ENCODE results near the gene BTRC. TPM values are rescaled to one million over a fixed set of nuclear protein-coding genes. Genes with fewer than 3 reads are reported as not detected.
A peak's percentile ranks its signal among the peaks of the same experiment; 100 is the strongest.

Gene BTRC
- total RNA-seq, 1 experiment from 2014 or later, result 22.4 TPM

DNA sequence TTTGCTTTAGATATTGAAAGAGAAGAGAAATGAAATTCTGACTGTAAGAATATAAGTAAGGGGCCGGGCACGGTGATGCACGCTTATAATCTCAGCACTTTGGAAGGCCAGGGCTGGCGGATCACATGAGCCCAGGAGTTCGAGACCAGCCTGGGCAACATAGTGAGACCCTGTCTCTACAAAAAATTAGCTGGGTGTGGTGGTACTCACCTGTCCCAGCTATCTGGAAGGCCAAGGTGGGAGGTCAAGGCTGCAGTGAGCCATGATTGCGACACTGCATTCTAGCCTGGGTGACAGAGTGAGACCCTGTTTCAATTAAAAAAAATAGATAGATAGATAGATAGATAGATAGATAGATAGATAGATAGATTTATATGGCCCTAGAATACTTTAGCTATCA lies 82.3 kb downstream of the BTRC start:
- no peaks in the 10 kb centered on the region for H3K9me3 Mint-ChIP-seq
- TF ChIP-seq ZNF396 (CRISPR knock-in tag; IDR thresholded peaks at IDR 0.05; ENCODE audit: borderline replicate concordance), result no peak
- peak; percentile 78; the same call in 1 of the 2 replicates for TF ChIP-seq ZNF121 (CRISPR knock-in tag; IDR thresholded peaks at IDR 0.05)
- no peak for TF ChIP-seq NFE2L1 (CRISPR knock-in tag; IDR thresholded peaks at IDR 0.05)
- DNase-seq (ENCODE audit: low spot score), result no peak
- CTCF ChIA-PET, result interaction anchor here (0.5 to 1.6 kb wide), 5 partner anchors 8 to 148 kb away, joined by 4 read pairs; no protein-coding TSS in a partner anchor
- no peaks in the 10 kb centered on the region for H3K36me3 Mint-ChIP-seq
- POLR2A ChIA-PET, result interaction anchor here (0.6 kb wide), 1 partner anchor 635 kb away, joined by 3 read pairs; no protein-coding TSS in a partner anchor
- no peaks in the 10 kb centered on the region for H3K4me1 Mint-ChIP-seq
- H3K27me3 Mint-ChIP-seq (ENCODE audit: low read depth), result no peaks in the 10 kb centered on the region
- ATAC-seq, result no peak
- H3K4me3 Mint-ChIP-seq, result no peak overlapping the region
- H3K27ac Mint-ChIP-seq, result no peak overlapping the region

DNA sequence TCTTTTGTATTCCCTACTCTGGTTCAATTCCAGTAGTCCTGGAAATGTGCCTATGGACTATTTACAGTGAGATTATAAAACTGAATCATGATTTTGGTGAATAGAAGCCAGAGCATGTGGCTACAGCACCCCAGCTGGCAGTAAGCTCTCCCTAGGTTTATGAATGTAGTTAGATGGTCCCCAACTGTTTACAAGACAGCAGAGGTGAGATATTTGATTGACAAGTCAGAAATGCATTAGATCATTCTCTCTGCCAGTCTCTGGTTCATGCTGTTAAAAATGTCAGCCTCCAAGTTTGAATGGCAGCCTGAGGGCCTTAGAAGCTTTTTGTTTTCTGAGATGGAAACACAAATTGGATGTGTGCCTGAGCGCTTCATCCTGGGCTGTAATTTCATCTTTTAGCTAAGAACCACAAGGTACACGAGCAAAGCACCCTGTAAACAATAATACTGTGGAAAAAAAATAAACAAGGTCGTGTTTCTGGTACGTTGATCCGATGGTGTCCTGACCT lies 85.0 kb downstream of the BTRC start:
- H3K36me3 Mint-ChIP-seq, result no peaks in the 10 kb centered on the region
- CTCF ChIA-PET, result interaction anchor here (0.8 to 7.6 kb wide), 2 partner anchors 136 to 141 kb away, joined by 3 to 118 read pairs; no protein-coding TSS in a partner anchor
- POLR2A ChIA-PET, result no interaction called here
- no peak overlapping the region for H3K27ac Mint-ChIP-seq
- DNase-seq (ENCODE audit: low spot score) (no peak), ATAC-seq (no peak)
- H3K4me1 Mint-ChIP-seq, result peaks cover 6% of the 10 kb centered on the region; the same call in 1 of the 2 replicates
- TF ChIP-seq, protein P1, sequence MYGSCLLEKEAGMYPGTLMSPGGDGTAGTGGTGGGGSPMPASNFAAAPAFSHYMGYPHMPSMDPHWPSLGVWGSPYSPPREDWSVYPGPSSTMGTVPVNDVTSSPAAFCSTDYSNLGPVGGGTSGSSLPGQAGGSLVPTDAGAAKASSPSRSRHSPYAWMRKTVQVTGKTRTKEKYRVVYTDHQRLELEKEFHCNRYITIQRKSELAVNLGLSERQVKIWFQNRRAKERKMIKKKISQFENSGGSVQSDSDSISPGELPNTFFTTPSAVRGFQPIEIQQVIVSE (CRISPR knock-in tag; IDR thresholded peaks at IDR 0.05; ENCODE audit: borderline replicate concordance), result no peak
- no peak for TF ChIP-seq ZNF138 (CRISPR knock-in tag; conservative IDR thresholded peaks at IDR 0.05)
- no peak for TF ChIP-seq TP53 (CRISPR knock-in tag; IDR thresholded peaks at IDR 0.05)
- TF ChIP-seq, protein P2, sequence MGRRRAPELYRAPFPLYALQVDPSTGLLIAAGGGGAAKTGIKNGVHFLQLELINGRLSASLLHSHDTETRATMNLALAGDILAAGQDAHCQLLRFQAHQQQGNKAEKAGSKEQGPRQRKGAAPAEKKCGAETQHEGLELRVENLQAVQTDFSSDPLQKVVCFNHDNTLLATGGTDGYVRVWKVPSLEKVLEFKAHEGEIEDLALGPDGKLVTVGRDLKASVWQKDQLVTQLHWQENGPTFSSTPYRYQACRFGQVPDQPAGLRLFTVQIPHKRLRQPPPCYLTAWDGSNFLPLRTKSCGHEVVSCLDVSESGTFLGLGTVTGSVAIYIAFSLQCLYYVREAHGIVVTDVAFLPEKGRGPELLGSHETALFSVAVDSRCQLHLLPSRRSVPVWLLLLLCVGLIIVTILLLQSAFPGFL (CRISPR knock-in tag; IDR thresholded peaks at IDR 0.05; ENCODE audit: borderline replicate concordance), result no peak
- no peak for TF ChIP-seq SMAD3 (CRISPR knock-in tag; IDR thresholded peaks at IDR 0.05; ENCODE audit: borderline replicate concordance)
- TF ChIP-seq GRHL2 (CRISPR knock-in tag; IDR thresholded peaks at IDR 0.05; ENCODE audit: insufficient replicate concordance, severe bottlenecking), result no peak
- TF ChIP-seq ZBTB21 (CRISPR knock-in tag; IDR thresholded peaks at IDR 0.05; ENCODE audit: borderline replicate concordance), result no peak
- no peak for TF ChIP-seq ZNF396 (CRISPR knock-in tag; IDR thresholded peaks at IDR 0.05; ENCODE audit: borderline replicate concordance)
- no peak for TF ChIP-seq KAT7 (CRISPR knock-in tag; IDR thresholded peaks at IDR 0.05; ENCODE audit: borderline replicate concordance)
- TF ChIP-seq CBFB (CRISPR knock-in tag; IDR thresholded peaks at IDR 0.05; ENCODE audit: low read depth), result no peak
- TF ChIP-seq, protein P3, sequence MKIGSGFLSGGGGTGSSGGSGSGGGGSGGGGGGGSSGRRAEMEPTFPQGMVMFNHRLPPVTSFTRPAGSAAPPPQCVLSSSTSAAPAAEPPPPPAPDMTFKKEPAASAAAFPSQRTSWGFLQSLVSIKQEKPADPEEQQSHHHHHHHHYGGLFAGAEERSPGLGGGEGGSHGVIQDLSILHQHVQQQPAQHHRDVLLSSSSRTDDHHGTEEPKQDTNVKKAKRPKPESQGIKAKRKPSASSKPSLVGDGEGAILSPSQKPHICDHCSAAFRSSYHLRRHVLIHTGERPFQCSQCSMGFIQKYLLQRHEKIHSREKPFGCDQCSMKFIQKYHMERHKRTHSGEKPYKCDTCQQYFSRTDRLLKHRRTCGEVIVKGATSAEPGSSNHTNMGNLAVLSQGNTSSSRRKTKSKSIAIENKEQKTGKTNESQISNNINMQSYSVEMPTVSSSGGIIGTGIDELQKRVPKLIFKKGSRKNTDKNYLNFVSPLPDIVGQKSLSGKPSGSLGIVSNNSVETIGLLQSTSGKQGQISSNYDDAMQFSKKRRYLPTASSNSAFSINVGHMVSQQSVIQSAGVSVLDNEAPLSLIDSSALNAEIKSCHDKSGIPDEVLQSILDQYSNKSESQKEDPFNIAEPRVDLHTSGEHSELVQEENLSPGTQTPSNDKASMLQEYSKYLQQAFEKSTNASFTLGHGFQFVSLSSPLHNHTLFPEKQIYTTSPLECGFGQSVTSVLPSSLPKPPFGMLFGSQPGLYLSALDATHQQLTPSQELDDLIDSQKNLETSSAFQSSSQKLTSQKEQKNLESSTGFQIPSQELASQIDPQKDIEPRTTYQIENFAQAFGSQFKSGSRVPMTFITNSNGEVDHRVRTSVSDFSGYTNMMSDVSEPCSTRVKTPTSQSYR (CRISPR knock-in tag; IDR thresholded peaks at IDR 0.05), result no peak
- no peak for TF ChIP-seq TEAD1 (CRISPR knock-in tag; IDR thresholded peaks at IDR 0.05)
- H3K9me3 Mint-ChIP-seq, result no peaks in the 10 kb centered on the region
- H3K4me3 Mint-ChIP-seq, result no peak overlapping the region
- H3K27me3 Mint-ChIP-seq (ENCODE audit: low read depth), result no peaks in the 10 kb centered on the region

DNA sequence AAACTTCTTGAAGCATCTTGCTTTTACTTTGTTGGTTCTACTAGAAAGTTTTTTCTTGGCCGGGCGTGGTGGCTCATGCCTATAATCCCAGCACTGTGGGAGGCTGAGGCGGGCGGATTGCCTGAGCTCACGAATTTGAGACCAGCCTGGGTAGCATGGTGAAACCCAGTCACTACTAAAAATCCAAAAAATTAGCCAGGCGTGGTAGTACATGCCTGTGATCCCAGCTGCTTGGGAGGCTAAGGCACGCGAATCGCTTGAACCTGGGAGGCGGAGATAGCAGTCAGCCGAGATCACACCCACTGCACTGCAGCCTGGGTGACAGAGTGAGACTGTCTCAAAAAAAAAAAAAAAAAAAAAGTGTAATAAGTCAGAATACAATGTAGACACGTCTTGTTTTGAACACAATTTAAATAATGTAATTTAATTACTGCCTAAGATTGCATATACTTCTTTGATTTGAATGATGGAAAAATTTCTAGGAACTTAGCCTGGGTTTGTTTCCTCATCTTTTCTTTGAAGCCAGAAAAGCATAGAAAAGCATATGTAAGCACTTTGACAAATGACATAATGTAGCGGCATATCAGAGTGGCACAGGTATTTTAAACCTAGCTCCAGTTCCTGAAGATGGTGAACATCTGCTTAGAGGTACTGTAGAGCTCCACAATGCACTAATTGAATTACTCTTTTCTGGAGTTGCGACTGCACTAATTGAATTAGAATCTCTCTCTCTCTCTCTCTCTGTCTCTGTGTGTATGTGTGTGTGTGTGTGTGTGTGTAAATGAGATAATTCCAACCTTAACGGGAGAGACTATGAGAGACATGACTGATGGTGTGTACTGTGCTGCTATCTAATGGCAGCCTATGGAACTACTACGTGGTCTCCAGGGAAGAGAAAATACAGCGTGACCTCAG lies 87.8 kb downstream of the BTRC start:
- H3K9me3 Mint-ChIP-seq, result no peaks in the 10 kb centered on the region
- peaks cover 19% of the 10 kb centered on the region for H3K4me1 Mint-ChIP-seq
- no peaks in the 10 kb centered on the region for H3K36me3 Mint-ChIP-seq
- DNase-seq (ENCODE audit: low spot score) (peak; percentile 17), ATAC-seq (peak; percentile 98)
- no peak overlapping the region for H3K27ac Mint-ChIP-seq
- H3K27me3 Mint-ChIP-seq (ENCODE audit: low read depth), result no peaks in the 10 kb centered on the region
- ChIA-PET POLR2A (interaction anchor here (0.6 kb wide), 1 partner anchor 10 kb away, joined by 5 read pairs; no protein-coding TSS in a partner anchor), CTCF (interaction anchor here (0.6 to 7.6 kb wide), 25 partner anchors 8 to 318 kb away, joined by 3 to 118 read pairs (median 6); partner anchors contain the start of gene BTRC)
- no peak overlapping the region for H3K4me3 Mint-ChIP-seq
- TF ChIP-seq, protein P4, sequence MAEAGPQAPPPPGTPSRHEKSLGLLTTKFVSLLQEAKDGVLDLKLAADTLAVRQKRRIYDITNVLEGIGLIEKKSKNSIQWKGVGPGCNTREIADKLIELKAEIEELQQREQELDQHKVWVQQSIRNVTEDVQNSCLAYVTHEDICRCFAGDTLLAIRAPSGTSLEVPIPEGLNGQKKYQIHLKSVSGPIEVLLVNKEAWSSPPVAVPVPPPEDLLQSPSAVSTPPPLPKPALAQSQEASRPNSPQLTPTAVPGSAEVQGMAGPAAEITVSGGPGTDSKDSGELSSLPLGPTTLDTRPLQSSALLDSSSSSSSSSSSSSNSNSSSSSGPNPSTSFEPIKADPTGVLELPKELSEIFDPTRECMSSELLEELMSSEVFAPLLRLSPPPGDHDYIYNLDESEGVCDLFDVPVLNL (CRISPR knock-in tag; IDR thresholded peaks at IDR 0.05; ENCODE audit: borderline replicate concordance, low read depth), result no peak
- TF ChIP-seq, protein P5, sequence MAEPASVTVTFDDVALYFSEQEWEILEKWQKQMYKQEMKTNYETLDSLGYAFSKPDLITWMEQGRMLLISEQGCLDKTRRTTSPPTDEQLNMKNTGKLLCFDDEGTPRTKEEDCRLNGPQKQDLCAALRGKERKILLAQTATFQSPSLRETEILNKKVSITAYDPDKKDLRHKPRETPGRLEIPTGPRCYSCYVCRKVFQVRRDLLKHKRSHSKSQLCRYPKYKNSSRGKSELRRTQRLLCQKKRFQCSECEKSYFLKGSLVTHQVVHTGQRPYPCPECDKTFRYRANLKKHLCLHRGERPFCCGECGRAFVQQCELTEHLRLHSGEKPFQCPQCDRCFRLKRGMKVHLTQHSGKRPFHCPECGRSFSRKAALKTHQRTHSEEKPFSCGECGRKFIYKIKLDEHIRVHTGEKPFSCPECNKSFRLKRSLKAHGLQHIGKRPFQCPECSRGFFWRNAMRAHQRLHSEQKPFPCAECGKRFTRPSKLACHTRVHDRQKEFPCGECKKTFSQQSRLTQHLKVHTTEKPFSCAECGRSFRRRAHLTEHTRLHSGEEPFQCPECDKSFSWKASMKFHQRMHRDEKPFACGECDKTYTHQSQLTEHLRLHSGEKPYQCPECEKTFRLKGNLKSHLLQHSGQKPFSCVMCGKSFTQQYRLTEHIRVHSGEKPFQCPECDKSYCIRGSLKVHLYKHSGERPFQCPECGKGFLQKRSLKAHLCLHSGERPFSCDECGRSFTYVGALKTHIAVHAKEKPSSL (CRISPR knock-in tag; conservative IDR thresholded peaks at IDR 0.05), result no peak
